Mesothelial cell of epicardium (in vitro differentiated cells): ENCODE data around the gene ACAA1. TPM values are rescaled to one million over a fixed set of nuclear protein-coding genes. Genes with fewer than 3 reads are reported as not detected.

Source experiments
- DNase-seq, 2 experiments: peaks; one replicate each; pipeline ENCODE4 v3.0.0; 2021; ENCODE audit warnings: low spot score in 2 of 2; ENCODE audit not compliant: unreplicated experiment in 2 of 2
- H3K27ac Mint-ChIP-seq: 2 replicates; pipeline ENCODE4 v1.8.0; 2021; ENCODE audit warnings: mixed read lengths
- H3K27me3 Mint-ChIP-seq: 2 replicates; pipeline ENCODE4 v1.8.0; 2021; ENCODE audit warnings: low read depth, mixed read lengths
- H3K36me3 Mint-ChIP-seq: 2 replicates; pipeline ENCODE4 v1.8.0; 2021; ENCODE audit warnings: mixed read lengths
- H3K4me1 Mint-ChIP-seq: 2 replicates; pipeline ENCODE4 v1.8.0; 2021; ENCODE audit warnings: mixed read lengths
- H3K4me3 Mint-ChIP-seq: 2 replicates; pipeline ENCODE4 v1.8.0; 2021; ENCODE audit warnings: mild to moderate bottlenecking, moderate library complexity, mixed read lengths
- H3K9me3 Mint-ChIP-seq: 2 replicates; pipeline ENCODE4 v1.8.0; 2021; ENCODE audit warnings: mixed read lengths
- total RNA-seq: library from RNA; stranded (reverse); gene quantifications from 3 replicates; pipeline ENCODE4 v1.2.1, GENCODE V29; 2021
- TF ChIP-seq, protein P1 (sequence below): fragments of 200-600 bp; sonication (generic); IDR thresholded peaks from one replicate; pipeline ENCODE4 v1.5.0; 2021; ENCODE audit warnings: antibody characterized with exemption; ENCODE audit not compliant: unreplicated experiment

ACAA1 gene
- total RNA-seq, 1 donor from 2014 or later: 57.7 TPM

DNA sequence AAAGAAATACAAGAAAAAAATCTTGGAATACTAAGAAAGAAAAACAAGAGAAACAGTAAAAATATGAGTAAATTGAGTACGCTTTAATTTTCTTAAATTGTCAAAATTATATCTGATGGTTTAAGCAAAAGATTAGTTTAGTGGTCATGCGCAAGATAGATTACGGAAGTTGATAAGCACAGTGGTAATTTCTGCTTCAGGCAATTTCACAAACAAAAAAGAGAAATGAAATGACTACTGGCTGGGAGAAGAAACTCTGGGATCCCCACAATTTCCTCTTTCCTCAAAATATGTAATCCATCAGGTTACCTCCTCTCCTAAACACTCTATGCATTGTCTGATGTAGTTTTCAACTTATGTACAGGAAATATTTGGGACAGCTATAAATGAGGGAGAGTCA, 10.5 kb upstream of the ACAA1 start:
- peaks cover 23% of the 10 kb centered on the region for H3K9me3 Mint-ChIP-seq
- peaks cover 2% of the 10 kb centered on the region for H3K36me3 Mint-ChIP-seq
- no peaks in the 10 kb centered on the region for H3K27me3 Mint-ChIP-seq
- H3K4me1 Mint-ChIP-seq: no peaks in the 10 kb centered on the region
- no peak for DNase-seq
- TF ChIP-seq, protein P1, sequence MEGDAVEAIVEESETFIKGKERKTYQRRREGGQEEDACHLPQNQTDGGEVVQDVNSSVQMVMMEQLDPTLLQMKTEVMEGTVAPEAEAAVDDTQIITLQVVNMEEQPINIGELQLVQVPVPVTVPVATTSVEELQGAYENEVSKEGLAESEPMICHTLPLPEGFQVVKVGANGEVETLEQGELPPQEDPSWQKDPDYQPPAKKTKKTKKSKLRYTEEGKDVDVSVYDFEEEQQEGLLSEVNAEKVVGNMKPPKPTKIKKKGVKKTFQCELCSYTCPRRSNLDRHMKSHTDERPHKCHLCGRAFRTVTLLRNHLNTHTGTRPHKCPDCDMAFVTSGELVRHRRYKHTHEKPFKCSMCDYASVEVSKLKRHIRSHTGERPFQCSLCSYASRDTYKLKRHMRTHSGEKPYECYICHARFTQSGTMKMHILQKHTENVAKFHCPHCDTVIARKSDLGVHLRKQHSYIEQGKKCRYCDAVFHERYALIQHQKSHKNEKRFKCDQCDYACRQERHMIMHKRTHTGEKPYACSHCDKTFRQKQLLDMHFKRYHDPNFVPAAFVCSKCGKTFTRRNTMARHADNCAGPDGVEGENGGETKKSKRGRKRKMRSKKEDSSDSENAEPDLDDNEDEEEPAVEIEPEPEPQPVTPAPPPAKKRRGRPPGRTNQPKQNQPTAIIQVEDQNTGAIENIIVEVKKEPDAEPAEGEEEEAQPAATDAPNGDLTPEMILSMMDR: no peak
- H3K27ac Mint-ChIP-seq: no peak overlapping the region
- H3K4me3 Mint-ChIP-seq: no peak overlapping the region

DNA sequence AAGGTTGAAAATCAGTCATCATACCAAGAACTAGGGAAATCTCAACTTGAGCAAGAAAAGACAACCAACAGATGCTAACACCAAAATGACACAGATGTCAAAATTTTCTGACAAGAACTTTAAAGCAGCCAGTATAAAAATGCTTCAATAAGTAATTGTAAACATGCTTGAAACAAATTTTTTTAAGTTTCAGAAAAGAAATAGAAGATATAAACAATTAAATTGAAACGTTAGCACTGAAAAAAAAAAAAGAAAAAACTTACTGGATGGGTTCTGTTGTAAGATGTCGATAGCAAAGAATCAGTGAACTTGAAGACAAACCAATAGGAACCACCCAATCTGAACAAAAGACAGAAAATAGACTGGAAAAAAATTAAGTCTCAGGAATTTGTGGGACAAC, 9.6 kb upstream of the ACAA1 start:
- Mint-ChIP-seq H3K36me3 (peaks cover 7% of the 10 kb centered on the region), H3K9me3 (peaks cover 23% of the 10 kb centered on the region), H3K4me3 (no peak overlapping the region), H3K4me1 (no peaks in the 10 kb centered on the region), H3K27ac (no peak overlapping the region), H3K27me3 (no peaks in the 10 kb centered on the region)
- TF ChIP-seq, protein P1: no peak
- DNase-seq: no peak

DNA sequence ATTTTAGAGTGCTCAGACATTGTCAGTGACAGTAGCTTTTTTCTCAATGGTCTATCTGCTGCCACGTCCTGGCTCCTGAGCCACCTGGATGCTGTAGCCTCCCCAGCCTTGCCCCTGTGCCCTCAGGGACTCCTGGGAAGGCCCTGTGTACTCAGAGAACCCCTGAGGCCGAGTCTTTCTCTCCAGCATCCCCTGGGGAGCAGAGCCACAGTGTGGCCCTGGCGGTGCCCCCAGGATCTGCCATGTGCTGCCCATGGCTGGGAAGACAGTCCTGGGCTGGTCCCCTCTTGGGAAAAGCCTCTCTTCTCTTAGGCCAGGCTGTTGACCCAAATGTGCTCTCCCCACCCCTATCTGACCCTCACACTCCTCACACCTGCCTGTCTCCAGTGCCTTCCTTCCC, 6.6 kb upstream of the ACAA1 start:
- TF ChIP-seq, protein P1: no peak
- no peak overlapping the region for H3K27ac Mint-ChIP-seq

DNA sequence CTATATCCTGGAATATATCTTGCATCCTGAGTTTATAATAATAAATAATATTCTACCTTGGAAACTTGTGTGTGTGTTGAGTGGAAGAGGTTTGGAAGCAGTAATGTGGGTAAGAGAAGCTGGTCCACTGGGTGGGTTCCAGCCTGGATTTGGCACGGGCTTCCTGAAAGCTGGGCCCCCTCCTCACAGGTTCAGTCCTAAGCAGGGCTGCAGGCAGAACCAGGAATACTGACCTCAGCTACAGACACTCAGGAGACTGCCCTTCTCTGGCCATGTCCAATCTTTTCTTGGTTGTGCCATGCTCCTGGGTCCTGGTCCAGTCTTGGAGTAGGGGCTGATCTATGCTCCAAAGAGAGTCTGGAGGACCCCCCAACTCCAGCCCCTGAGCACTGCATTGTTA, 6.0 kb upstream of the ACAA1 start:
- DNase-seq: no peak
- Mint-ChIP-seq H3K27ac (no peak overlapping the region), H3K4me1 (peaks cover 17% of the 10 kb centered on the region), H3K9me3 (peaks cover 23% of the 10 kb centered on the region), H3K4me3 (no peak overlapping the region), H3K36me3 (peaks cover 10% of the 10 kb centered on the region), H3K27me3 (no peaks in the 10 kb centered on the region)
- TF ChIP-seq, protein P1: no peak

More for the DNA sequence above, 6.6 kb upstream of the ACAA1 start:
- no peak overlapping the region for H3K4me3 Mint-ChIP-seq
- no peaks in the 10 kb centered on the region for H3K27me3 Mint-ChIP-seq
- DNase-seq: no peak
- peaks cover 12% of the 10 kb centered on the region for H3K4me1 Mint-ChIP-seq
- peaks cover 23% of the 10 kb centered on the region for H3K9me3 Mint-ChIP-seq
- peaks cover 10% of the 10 kb centered on the region for H3K36me3 Mint-ChIP-seq

DNA sequence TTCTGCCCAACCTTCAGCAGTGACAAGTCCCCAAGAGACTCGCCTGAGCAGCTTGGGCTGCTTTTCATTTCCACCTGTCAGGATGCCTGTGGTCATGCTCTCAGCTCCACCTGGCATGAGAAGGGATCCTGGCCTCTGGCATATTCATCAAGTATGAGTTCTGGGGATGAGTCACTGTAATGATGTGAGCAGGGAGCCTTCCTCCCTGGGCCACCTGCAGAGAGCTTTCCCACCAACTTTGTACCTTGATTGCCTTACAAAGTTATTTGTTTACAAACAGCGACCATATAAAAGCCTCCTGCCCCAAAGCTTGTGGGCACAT, 5.0 kb upstream of the ACAA1 start:
- Mint-ChIP-seq H3K27ac (no peak overlapping the region), H3K4me1 (peaks cover 23% of the 10 kb centered on the region), H3K27me3 (no peaks in the 10 kb centered on the region), H3K9me3 (peaks cover 13% of the 10 kb centered on the region), H3K4me3 (no peak overlapping the region), H3K36me3 (peaks cover 10% of the 10 kb centered on the region)
- no peak for DNase-seq
- TF ChIP-seq, protein P1: no peak

DNA sequence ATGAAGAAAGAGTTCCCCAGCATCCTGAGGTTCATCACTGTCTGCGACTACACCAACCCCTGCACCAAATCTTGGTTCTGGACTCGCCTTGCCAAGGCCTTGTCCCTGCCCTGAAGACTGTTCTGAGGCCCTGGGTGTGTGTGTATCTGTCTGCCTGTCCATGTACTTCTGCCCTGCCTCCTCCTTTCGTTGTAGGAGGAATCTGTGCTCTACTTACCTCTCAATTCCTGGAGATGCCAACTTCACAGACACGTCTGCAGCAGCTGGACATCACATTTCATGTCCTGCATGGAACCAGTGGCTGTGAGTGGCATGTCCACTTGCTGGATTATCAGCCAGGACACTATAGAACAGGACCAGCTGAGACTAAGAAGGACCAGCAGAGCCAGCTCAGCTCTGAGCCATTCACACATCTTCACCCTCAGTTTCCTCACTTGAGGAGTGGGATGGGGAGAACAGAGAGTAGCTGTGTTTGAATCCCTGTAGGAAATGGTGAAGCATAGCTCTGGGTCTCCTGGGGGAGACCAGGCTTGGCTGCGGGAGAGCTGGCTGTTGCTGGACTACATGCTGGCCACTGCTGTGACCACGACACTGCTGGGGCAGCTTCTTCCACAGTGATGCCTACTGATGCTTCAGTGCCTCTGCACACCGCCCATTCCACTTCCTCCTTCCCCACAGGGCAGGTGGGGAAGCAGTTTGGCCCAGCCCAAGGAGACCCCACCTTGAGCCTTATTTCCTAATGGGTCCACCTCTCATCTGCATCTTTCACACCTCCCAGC, 4.4 kb upstream of the ACAA1 start:
- Mint-ChIP-seq H3K4me3 (peak overlapping the region; percentile 26), H3K9me3 (peaks cover 8% of the 10 kb centered on the region), H3K27me3 (no peaks in the 10 kb centered on the region), H3K4me1 (peaks cover 24% of the 10 kb centered on the region), H3K36me3 (peaks cover 8% of the 10 kb centered on the region), H3K27ac (no peak overlapping the region)
- DNase-seq: peak in 1 of 2 experiments; percentile 26
- TF ChIP-seq, protein P1: no peak
